HCT116 (cell line): ENCODE data around the gene SLC39A12. TPM values are rescaled to one million over a fixed set of nuclear protein-coding genes. Genes with fewer than 3 reads are reported as not detected.

Source experiments
- ATAC-seq: fragments of 200-7000 bp; cut with Tn5 transposase; 2 replicates; pipeline ENCODE4 v1.9.1; 2020; ENCODE audit warnings: mild to moderate bottlenecking, moderate library complexity
- BruUV-seq: library from RNA; stranded (reverse); fragments of 400-500 nt; replicated peaks from 2 replicates; lab custom pipeline; 2021; lab: Mats Ljungman, UMichigan
- CTCF ChIA-PET: fragments of 300-600 bp; sonication (Branson Sonifier 250); formaldehyde crosslinking; loops from one replicate; lab custom pipeline; 2021; ENCODE audit warnings: antibody characterized with exemption; lab: Charles Lee
- POLR2A ChIA-PET: fragments of 300-600, 350-600 bp; sonication (Branson Sonifier 250); formaldehyde crosslinking; loops from one replicate; lab custom pipeline; 2021; ENCODE audit warnings: antibody characterized with exemption; lab: Charles Lee
- RAD21 ChIA-PET, 2 experiments: fragments of 300-600 bp; sonication (Branson Sonifier 250); formaldehyde crosslinking; loops; one replicate each; lab custom pipeline; 2023; ENCODE audit warnings: low total read pairs in 2 of 2; ENCODE audit not compliant: uncharacterized antibody in 2 of 2, unreplicated experiment in 2 of 2, low non-redundant PET in 1 of 2; lab: Charles Lee
- DNase-seq: peaks from one replicate; pipeline ENCODE4 v3.0.0-alpha.2; 2010; ENCODE audit warnings: low read depth, low spot score
- H2AFZ ChIP-seq: fragments of 200-600 bp; shearing (Covaris generic), sonication (generic); 2 replicates; pipeline ENCODE4 v1.6.1; 2017; ENCODE audit warnings: low read depth, mixed run types, mixed read lengths, antibody characterized with exemption, low read length; ENCODE audit not compliant: poor library complexity, severe bottlenecking
- H3K27ac ChIP-seq: 2 replicates; pipeline ENCODE4 v1.5.1; 2012; ENCODE audit warnings: low read depth, low read length
- H3K27me3 ChIP-seq: fragments of 200-600 bp; sonication (generic); 2 replicates; pipeline ENCODE4 v1.6.1; 2016; ENCODE audit warnings: mixed run types, low read length, mixed read lengths; ENCODE audit not compliant: insufficient read depth
- H3K36me3 ChIP-seq, 2 experiments: fragments of 200-500 bp in 1 of 2; fragments of 200-600 bp in 1 of 2; sonication (Bioruptor generic) in 1 of 2; sonication (generic) in 1 of 2; 2 replicates each; pipeline versions ENCODE4 v1.5.1 to v1.6.1; 2014 to 2016; ENCODE audit warnings: low read length in 2 of 2, inconsistent platforms in 1 of 2, mixed read lengths in 1 of 2, mixed run types in 1 of 2; ENCODE audit not compliant: insufficient read depth in 2 of 2, control insufficient read depth in 1 of 2
- H3K4me1 ChIP-seq, 2 experiments: fragments of 200-600 bp in 1 of 2; sonication (generic) in 1 of 2; 2 replicates each; pipeline versions ENCODE4 v1.5.1 to v1.6.1; 2012 to 2017; ENCODE audit warnings: low read length in 2 of 2, inconsistent platforms in 1 of 2, mild to moderate bottlenecking in 1 of 2, mixed read lengths in 1 of 2, mixed run types in 1 of 2, moderate library complexity in 1 of 2; ENCODE audit not compliant: insufficient read depth in 2 of 2, control insufficient read depth in 1 of 2
- H3K4me2 ChIP-seq: fragments of 200-600 bp; sonication (generic); 2 replicates; pipeline ENCODE4 v1.6.1; 2017; ENCODE audit warnings: mixed run types, low read length, mixed read lengths
- H3K4me3 ChIP-seq, 2 experiments: fragments of 200-600 bp in 1 of 2; sonication (generic) in 1 of 2; replicated peaks in 1 of 2; 2 replicates each; pipeline ENCODE4 v1.5.1; 2011 to 2016; ENCODE audit warnings: low read length in 2 of 2, control low read depth in 1 of 2, low read depth in 1 of 2, mild to moderate bottlenecking in 1 of 2, mixed read lengths in 1 of 2, mixed run types in 1 of 2
- H3K79me2 ChIP-seq: fragments of 200-600 bp; sonication (generic); 2 replicates; pipeline ENCODE4 v1.6.1; 2017; ENCODE audit warnings: mild to moderate bottlenecking, mixed run types, low read length, moderate library complexity, mixed read lengths; ENCODE audit not compliant: insufficient read depth
- H3K9ac ChIP-seq: fragments of 200-600 bp; sonication (generic); 2 replicates; pipeline ENCODE4 v1.6.1; 2016; ENCODE audit warnings: low read length, mixed read lengths
- H3K9me2 ChIP-seq: fragments of 200-600 bp; sonication (generic), shearing (Covaris generic); 2 replicates; pipeline ENCODE4 v1.6.1; 2017; ENCODE audit warnings: mixed run types, mild to moderate bottlenecking, moderate library complexity; ENCODE audit not compliant: insufficient read depth
- H3K9me3 ChIP-seq, 2 experiments: fragments of 200-500 bp in 1 of 2; fragments of 200-600 bp in 1 of 2; sonication (Bioruptor generic) in 1 of 2; sonication (generic) in 1 of 2; 2 replicates each; pipeline ENCODE4 v1.6.1; 2014 to 2017; ENCODE audit warnings: low read length in 2 of 2, mixed read lengths in 2 of 2, inconsistent platforms in 1 of 2, low read depth in 1 of 2, mild to moderate bottlenecking in 1 of 2, mixed run types in 1 of 2, moderate library complexity in 1 of 2; ENCODE audit not compliant: control insufficient read depth in 1 of 2, insufficient read depth in 1 of 2
- H4K20me1 ChIP-seq: fragments of 200-600 bp; sonication (generic), shearing (Covaris generic); 2 replicates; pipeline ENCODE4 v1.6.1; 2017; ENCODE audit warnings: mixed run types, mild to moderate bottlenecking, moderate library complexity; ENCODE audit not compliant: insufficient read depth
- ATF3 ChIP-seq: IDR thresholded peaks from 2 replicates; pipeline ENCODE4 v1.6.1; 2012
- CBX3 ChIP-seq: IDR thresholded peaks from 2 replicates; pipeline ENCODE4 v1.6.1; 2012; ENCODE audit warnings: low read depth
- CEBPB ChIP-seq: IDR thresholded peaks from 2 replicates; pipeline ENCODE4 v1.6.1; 2012; ENCODE audit warnings: low read depth
- CTCF ChIP-seq, 3 experiments: fragments of 200-600 bp in 1 of 3; sonication (generic) in 1 of 3; IDR thresholded peaks in 2 of 3; conservative IDR thresholded peaks in 1 of 3; 2 replicates each; pipeline ENCODE4 v1.5.1; 2012 to 2017; ENCODE audit warnings: low read depth in 2 of 3, low read length in 2 of 3, antibody characterized with exemption in 1 of 3, borderline replicate concordance in 1 of 3, control low read depth in 1 of 3, mild to moderate bottlenecking in 1 of 3, mixed read lengths in 1 of 3, mixed run types in 1 of 3, moderate library complexity in 1 of 3; ENCODE audit not compliant: insufficient read depth in 1 of 3
- EZH2 ChIP-seq: fragments of 200-600 bp; sonication (generic); IDR thresholded peaks from 2 replicates; pipeline ENCODE4 v1.6.1; 2017; ENCODE audit warnings: antibody characterized with exemption, mixed run types
- EZH2phosphoT487 ChIP-seq: fragments of 200-600 bp; IDR thresholded peaks from 2 replicates; pipeline ENCODE4 v1.6.1; 2018; ENCODE audit warnings: antibody characterized with exemption, borderline replicate concordance
- FOSL1 ChIP-seq: IDR thresholded peaks from 2 replicates; pipeline ENCODE4 v1.6.1; 2012; ENCODE audit warnings: low read depth
- MAX ChIP-seq: IDR thresholded peaks from 2 replicates; pipeline ENCODE4 v1.6.1; 2012
- POLR2A ChIP-seq: IDR thresholded peaks from 2 replicates; pipeline ENCODE4 v1.7.0; 2011; ENCODE audit warnings: borderline replicate concordance; ENCODE audit not compliant: insufficient read depth, insufficient read length; ENCODE audit errors: extremely low read depth
- POLR2AphosphoS5 ChIP-seq: IDR thresholded peaks from 2 replicates; pipeline ENCODE4 v1.6.1; 2011; ENCODE audit warnings: mild to moderate bottlenecking, low read depth, low read length, moderate library complexity
- RAD21 ChIP-seq: IDR thresholded peaks from 2 replicates; pipeline ENCODE4 v1.6.1; 2012; ENCODE audit warnings: low read depth, mild to moderate bottlenecking
- REST ChIP-seq: IDR thresholded peaks from 2 replicates; pipeline ENCODE4 v1.6.1; 2012; ENCODE audit warnings: low read depth
- SP1 ChIP-seq: IDR thresholded peaks from 2 replicates; pipeline ENCODE4 v1.6.1; 2012; ENCODE audit warnings: low read depth
- SRF ChIP-seq: IDR thresholded peaks from 2 replicates; pipeline ENCODE4 v1.6.1; 2012; ENCODE audit warnings: low read depth
- YY1 ChIP-seq: IDR thresholded peaks from 2 replicates; pipeline ENCODE4 v1.6.1; 2011; ENCODE audit warnings: low read length, low read depth, moderate library complexity, mild to moderate bottlenecking; ENCODE audit not compliant: insufficient replicate concordance; ENCODE audit errors: extremely low read depth
- ZBTB33 ChIP-seq: IDR thresholded peaks from 2 replicates; pipeline ENCODE4 v1.6.1; 2011; ENCODE audit warnings: mild to moderate bottlenecking, low read length, moderate library complexity; ENCODE audit not compliant: insufficient replicate concordance; ENCODE audit errors: extremely low read depth
- ZFX ChIP-seq: fragments of 450-650 bp; IDR thresholded peaks from 2 replicates; pipeline ENCODE4 v1.6.1; 2017
- ZNF274 ChIP-seq: fragments of 200-500 bp; sonication (Bioruptor generic); IDR thresholded peaks from 2 replicates; pipeline ENCODE4 v1.6.1; 2014; ENCODE audit warnings: mild to moderate bottlenecking, low read depth, low read length, inconsistent platforms
- intact Hi-C: fragments of 100-400 bp; cut with micrococcal nuclease; formaldehyde crosslinking; loops from 2 replicates; pipeline ENCODE4 v1.10.0; 2022
- total RNA-seq: library from RNA; stranded (reverse); gene quantifications from one replicate; pipeline ENCODE4 v1.2.1, GENCODE V29; 2021; ENCODE audit not compliant: unreplicated experiment

SLC39A12 gene
- total RNA-seq, 1 experiment from 2014 or later = not detected

GRCh38 chr10:18008986-18009385, 57.3 kb downstream of the SLC39A12 start:
- Histone ChIP-seq H3K4me1 (peaks cover 5 to 10% of the 10 kb centered on the region in 2 experiments; a peak in 2 of 4 replicates), H3K79me2 (no peaks in the 10 kb centered on the region), H3K27ac (no peak overlapping the region), H3K9me3 (no peaks in the 10 kb centered on the region), H3K4me2 (no peak overlapping the region), H3K9me2 (0 out of 2 replicates have a peak, but pooled peaks cover 2% of the 10 kb centered on the region), H3K4me3 (no peak overlapping the region), H2AFZ (no peak overlapping the region), H3K27me3 (peaks cover 27% of the 10 kb centered on the region; the same call in 1 of the 2 replicates), H3K9ac (no peak overlapping the region), H3K36me3 (no peaks in the 10 kb centered on the region), H4K20me1 (no peaks in the 10 kb centered on the region)
- ChIA-PET POLR2A (no interaction called here), CTCF (no interaction called here), RAD21 (no interaction called here)
- no TSS peak for BruUV-seq
- DNase-seq = no peak
- intact Hi-C loops = no loop called here
- no peak for ATAC-seq
- TF ChIP-seq SRF (no peak), CBX3 (no peak), MAX (no peak), ATF3 (no peak), CTCF (IDR thresholded peaks at IDR 0.05 in 2 of 3, conservative IDR thresholded peaks at IDR 0.05 in 1 of 3; ENCODE audit: borderline replicate concordance in 1 of 3, insufficient read depth in 1 of 3, low read depth in 2 of 3, low read length in 2 of 3) (no peak), EZH2 (no peak), ZNF274 (no peak), EZH2phosphoT487 (no peak), CEBPB (no peak), RAD21 (no peak), YY1 (no peak), FOSL1 (no peak), POLR2A (no peak), POLR2AphosphoS5 (no peak), ZBTB33 (no peak), ZFX (no peak), REST (no peak), SP1 (no peak)
